ENCODE measurements around the gene MARCHF4. TPM values are rescaled to one million over a fixed set of nuclear protein-coding genes. Genes with fewer than 3 reads are reported as not detected.

The MARCHF4 gene
- total RNA-seq, 1 experiment from 2014 or later = 0.33 TPM

DNA sequence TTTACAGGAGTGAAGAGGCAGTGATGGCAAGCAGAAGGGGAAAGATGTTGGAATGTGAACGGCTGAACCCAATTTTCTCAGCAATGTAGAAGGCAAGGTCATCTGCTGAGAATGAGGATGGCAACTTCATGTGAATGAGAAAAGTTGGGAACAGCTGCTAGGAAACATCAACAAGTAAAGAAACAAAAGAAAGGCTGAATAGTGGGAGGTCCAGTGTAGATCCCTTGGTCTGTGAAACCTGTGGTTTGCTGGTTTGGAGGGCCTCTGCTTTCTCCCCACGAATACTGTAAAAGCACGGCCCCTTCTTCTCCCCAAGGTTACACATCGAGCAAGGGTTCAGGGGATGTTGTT is 27.4 kb downstream of the MARCHF4 start:
- no peak for DNase-seq (ENCODE audit: unreplicated experiment)
- ChIA-PET CTCF (interaction anchor here (1.2 kb wide), 1 partner anchor 59 kb away, joined by 4 read pairs; no protein-coding TSS in a partner anchor), POLR2A (no interaction called here)
- TF ChIP-seq, protein P1, sequence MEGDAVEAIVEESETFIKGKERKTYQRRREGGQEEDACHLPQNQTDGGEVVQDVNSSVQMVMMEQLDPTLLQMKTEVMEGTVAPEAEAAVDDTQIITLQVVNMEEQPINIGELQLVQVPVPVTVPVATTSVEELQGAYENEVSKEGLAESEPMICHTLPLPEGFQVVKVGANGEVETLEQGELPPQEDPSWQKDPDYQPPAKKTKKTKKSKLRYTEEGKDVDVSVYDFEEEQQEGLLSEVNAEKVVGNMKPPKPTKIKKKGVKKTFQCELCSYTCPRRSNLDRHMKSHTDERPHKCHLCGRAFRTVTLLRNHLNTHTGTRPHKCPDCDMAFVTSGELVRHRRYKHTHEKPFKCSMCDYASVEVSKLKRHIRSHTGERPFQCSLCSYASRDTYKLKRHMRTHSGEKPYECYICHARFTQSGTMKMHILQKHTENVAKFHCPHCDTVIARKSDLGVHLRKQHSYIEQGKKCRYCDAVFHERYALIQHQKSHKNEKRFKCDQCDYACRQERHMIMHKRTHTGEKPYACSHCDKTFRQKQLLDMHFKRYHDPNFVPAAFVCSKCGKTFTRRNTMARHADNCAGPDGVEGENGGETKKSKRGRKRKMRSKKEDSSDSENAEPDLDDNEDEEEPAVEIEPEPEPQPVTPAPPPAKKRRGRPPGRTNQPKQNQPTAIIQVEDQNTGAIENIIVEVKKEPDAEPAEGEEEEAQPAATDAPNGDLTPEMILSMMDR (IDR thresholded peaks at IDR 0.05; ENCODE audit: unreplicated experiment) = no peak
- no peak overlapping the region for H3K4me3 Mint-ChIP-seq (ENCODE audit: unreplicated experiment)
- H3K27me3 Mint-ChIP-seq (ENCODE audit: insufficient read depth, unreplicated experiment) = peaks cover 13% of the 10 kb centered on the region
- no peak overlapping the region for H3K27ac Mint-ChIP-seq (ENCODE audit: low read depth, unreplicated experiment)
- intact Hi-C loops (cut with micrococcal nuclease) = no loop called here
- peaks cover 25% of the 10 kb centered on the region for H3K4me1 Mint-ChIP-seq (ENCODE audit: insufficient read depth, unreplicated experiment)
- H3K9me3 Mint-ChIP-seq (ENCODE audit: unreplicated experiment) = no peaks in the 10 kb centered on the region
- BruUV-seq (replicated peaks) = no TSS peak
- no peaks in the 10 kb centered on the region for H3K36me3 Mint-ChIP-seq (ENCODE audit: insufficient read depth, unreplicated experiment)

DNA sequence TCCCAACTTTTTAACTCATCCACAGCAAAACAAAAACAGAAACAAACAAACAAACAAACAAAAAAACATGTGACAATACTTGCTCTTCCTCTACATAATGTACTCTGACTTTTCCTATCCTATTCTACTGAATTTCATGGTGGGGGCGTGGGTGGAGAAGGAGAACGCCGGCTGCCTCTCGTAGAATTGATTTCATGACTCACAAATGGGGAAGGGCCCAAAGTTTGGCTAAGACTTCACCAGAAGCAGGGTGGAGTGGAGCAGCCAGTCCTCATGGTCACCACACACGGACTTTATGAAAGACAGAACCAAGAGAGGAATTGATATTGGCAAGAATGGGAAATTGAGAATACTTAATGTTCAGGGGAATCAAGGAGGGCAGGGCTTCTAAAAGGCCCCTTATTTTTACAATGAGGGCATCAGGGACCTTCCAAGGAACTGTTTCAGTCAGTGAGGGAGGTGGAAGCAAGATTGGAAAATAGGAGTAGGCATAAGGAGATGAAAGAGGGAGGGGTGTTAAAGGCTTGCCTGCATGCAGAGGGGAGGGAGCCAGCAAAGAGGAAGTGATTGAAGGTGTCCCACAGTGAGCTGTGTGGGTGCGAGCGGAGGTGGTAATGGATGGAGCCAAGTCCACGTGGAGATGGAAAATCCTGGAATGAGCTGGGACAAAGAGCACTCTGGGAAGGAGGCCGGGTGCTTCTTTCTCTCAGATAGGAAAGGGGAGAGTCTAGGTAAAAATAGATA is 27.9 kb downstream of the MARCHF4 start:
- TF ChIP-seq, protein P1 (IDR thresholded peaks at IDR 0.05; ENCODE audit: unreplicated experiment) = no peak
- no peaks in the 10 kb centered on the region for H3K36me3 Mint-ChIP-seq (ENCODE audit: insufficient read depth, unreplicated experiment)
- peaks cover 13% of the 10 kb centered on the region for H3K27me3 Mint-ChIP-seq (ENCODE audit: insufficient read depth, unreplicated experiment)
- DNase-seq (ENCODE audit: unreplicated experiment) = peak; percentile 28
- H3K27ac Mint-ChIP-seq (ENCODE audit: low read depth, unreplicated experiment) = no peak overlapping the region
- ChIA-PET POLR2A (no interaction called here), CTCF (interaction anchor here (0.8 to 1.2 kb wide), 2 partner anchors 8 to 60 kb away, joined by 3 to 4 read pairs; no protein-coding TSS in a partner anchor)
- BruUV-seq (replicated peaks) = no TSS peak
- intact Hi-C loops (cut with micrococcal nuclease) = no loop called here
- peaks cover 20% of the 10 kb centered on the region for H3K4me1 Mint-ChIP-seq (ENCODE audit: insufficient read depth, unreplicated experiment)
- H3K4me3 Mint-ChIP-seq (ENCODE audit: unreplicated experiment) = no peak overlapping the region
- H3K9me3 Mint-ChIP-seq (ENCODE audit: unreplicated experiment) = no peaks in the 10 kb centered on the region

DNA sequence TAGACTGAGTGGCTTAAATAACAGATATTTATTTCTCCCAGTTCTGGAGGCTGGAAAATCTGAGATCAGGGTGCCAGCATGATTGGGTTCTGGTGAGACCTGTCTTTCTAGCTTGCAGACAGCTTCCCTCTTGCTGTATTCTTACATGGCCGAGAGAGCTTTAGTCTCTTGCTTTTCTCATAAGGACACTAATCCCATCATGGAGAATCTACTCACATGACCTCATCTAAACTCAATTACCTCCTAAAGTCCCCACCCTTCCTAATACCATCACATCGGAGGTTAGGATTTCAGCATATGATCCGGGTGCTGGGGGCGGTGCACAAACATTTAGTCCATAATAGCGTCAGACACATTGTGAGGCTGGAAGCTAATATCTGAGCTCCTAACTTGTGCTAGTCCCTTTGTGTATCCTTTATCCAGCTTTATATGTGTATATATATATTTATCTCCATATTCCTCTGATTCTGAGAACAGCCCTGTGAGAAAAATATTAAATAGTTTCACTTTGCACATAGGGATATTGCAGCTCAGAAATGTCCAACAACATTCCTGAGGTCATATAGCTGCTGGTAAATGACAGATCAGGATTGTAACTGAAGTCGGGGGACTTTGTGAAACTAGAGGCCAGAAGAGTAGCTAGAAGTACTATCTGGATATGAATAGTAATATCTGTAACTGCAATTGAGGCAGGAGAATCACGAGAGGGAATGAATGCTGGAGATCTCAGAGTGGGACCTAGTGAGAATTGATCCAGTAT is 28.9 kb downstream of the MARCHF4 start:
- no TSS peak for BruUV-seq (replicated peaks)
- ChIA-PET CTCF (interaction anchor here (0.6 to 0.8 kb wide), 3 partner anchors 9 to 124 kb away, joined by 3 read pairs; no protein-coding TSS in a partner anchor), POLR2A (no interaction called here)
- Mint-ChIP-seq H3K4me1 (ENCODE audit: insufficient read depth, unreplicated experiment) (peaks cover 11% of the 10 kb centered on the region), H3K4me3 (ENCODE audit: unreplicated experiment) (no peak overlapping the region), H3K27me3 (ENCODE audit: insufficient read depth, unreplicated experiment) (peaks cover 19% of the 10 kb centered on the region), H3K9me3 (ENCODE audit: unreplicated experiment) (no peaks in the 10 kb centered on the region), H3K27ac (ENCODE audit: low read depth, unreplicated experiment) (no peak overlapping the region), H3K36me3 (ENCODE audit: insufficient read depth, unreplicated experiment) (no peaks in the 10 kb centered on the region)
- DNase-seq (ENCODE audit: unreplicated experiment) = no peak
- TF ChIP-seq, protein P1 (IDR thresholded peaks at IDR 0.05; ENCODE audit: unreplicated experiment) = no peak
- intact Hi-C loops (cut with micrococcal nuclease) = no loop called here

DNA sequence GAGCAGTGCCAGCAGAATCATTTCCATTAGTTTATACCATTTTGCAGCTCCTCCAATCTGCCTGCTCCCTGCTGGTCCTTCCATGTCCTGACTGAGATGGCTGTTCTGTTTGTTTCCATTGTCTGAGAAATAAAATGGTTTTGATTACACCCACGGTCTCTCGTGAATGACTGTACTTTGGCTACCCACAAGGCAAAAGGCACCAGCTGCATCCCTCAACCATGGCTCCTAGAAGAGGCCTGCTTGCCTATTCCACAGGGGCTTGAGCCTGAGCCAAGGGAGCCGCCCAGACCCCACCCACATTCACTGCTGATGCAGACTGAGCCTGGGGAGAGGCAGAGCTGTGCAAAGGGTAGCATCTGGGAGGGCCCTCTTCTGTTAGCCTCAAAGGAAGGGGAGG is 31.2 kb downstream of the MARCHF4 start:
- POLR2A ChIA-PET = no interaction called here
- no peak overlapping the region for H3K4me3 Mint-ChIP-seq (ENCODE audit: unreplicated experiment)
- no peak overlapping the region for H3K27ac Mint-ChIP-seq (ENCODE audit: low read depth, unreplicated experiment)
- no peaks in the 10 kb centered on the region for H3K9me3 Mint-ChIP-seq (ENCODE audit: unreplicated experiment)
- H3K27me3 Mint-ChIP-seq (ENCODE audit: insufficient read depth, unreplicated experiment) = peaks cover 40% of the 10 kb centered on the region
- BruUV-seq (replicated peaks) = no TSS peak
- CTCF ChIA-PET = no interaction called here
- H3K36me3 Mint-ChIP-seq (ENCODE audit: insufficient read depth, unreplicated experiment) = no peaks in the 10 kb centered on the region
- TF ChIP-seq, protein P1 (IDR thresholded peaks at IDR 0.05; ENCODE audit: unreplicated experiment) = no peak
- DNase-seq (ENCODE audit: unreplicated experiment) = no peak
- H3K4me1 Mint-ChIP-seq (ENCODE audit: insufficient read depth, unreplicated experiment) = peaks cover 11% of the 10 kb centered on the region
- intact Hi-C loops (cut with micrococcal nuclease) = no loop called here
